Endothelial cell (in vitro differentiated cells): ENCODE results near the gene FKBP4. TPM values are rescaled to one million over a fixed set of nuclear protein-coding genes. Genes with fewer than 3 reads are reported as not detected.

ENCODE experiments used
- DNase-seq: peaks from one replicate; pipeline ENCODE4 v3.0.0; 2021; ENCODE audit warnings: low spot score
- H3K27ac Mint-ChIP-seq: one replicate; pipeline ENCODE4 v1.8.0; 2021; ENCODE audit warnings: mixed read lengths, inconsistent platforms; ENCODE audit not compliant: unreplicated experiment
- H3K27me3 Mint-ChIP-seq: one replicate; pipeline ENCODE4 v1.8.0; 2021; ENCODE audit warnings: mild to moderate bottlenecking, moderate library complexity, mixed read lengths, inconsistent platforms; ENCODE audit not compliant: unreplicated experiment
- H3K36me3 Mint-ChIP-seq: one replicate; pipeline ENCODE4 v1.8.0; 2021; ENCODE audit warnings: mild to moderate bottlenecking, low read depth, mixed read lengths, inconsistent platforms; ENCODE audit not compliant: unreplicated experiment
- H3K4me1 Mint-ChIP-seq: one replicate; pipeline ENCODE4 v1.8.0; 2021; ENCODE audit warnings: mild to moderate bottlenecking, mixed read lengths, inconsistent platforms; ENCODE audit not compliant: unreplicated experiment
- H3K4me3 Mint-ChIP-seq: one replicate; pipeline ENCODE4 v1.8.0; 2021; ENCODE audit warnings: mild to moderate bottlenecking, mixed read lengths, inconsistent platforms; ENCODE audit not compliant: unreplicated experiment
- H3K9me3 Mint-ChIP-seq: one replicate; pipeline ENCODE4 v1.8.0; 2021; ENCODE audit warnings: mixed read lengths, inconsistent platforms; ENCODE audit not compliant: unreplicated experiment
- total RNA-seq: library from RNA; stranded (reverse); fragmentation: NEBNext Ultra II Directional; extraction: Animal tissue kit (Norgen Biotek cat#: 25700); gene quantifications from one replicate; pipeline ENCODE4 v1.2.1, GENCODE V29; 2021; ENCODE audit not compliant: unreplicated experiment
- TF ChIP-seq, protein P1 (sequence below): fragments of 200-600 bp; sonication (generic); IDR thresholded peaks from one replicate; pipeline ENCODE4 v1.5.0; 2021; ENCODE audit warnings: antibody characterized with exemption; ENCODE audit not compliant: unreplicated experiment

FKBP4 gene
- total RNA-seq, 1 donor from 2014 or later = 39.6 TPM

DNA sequence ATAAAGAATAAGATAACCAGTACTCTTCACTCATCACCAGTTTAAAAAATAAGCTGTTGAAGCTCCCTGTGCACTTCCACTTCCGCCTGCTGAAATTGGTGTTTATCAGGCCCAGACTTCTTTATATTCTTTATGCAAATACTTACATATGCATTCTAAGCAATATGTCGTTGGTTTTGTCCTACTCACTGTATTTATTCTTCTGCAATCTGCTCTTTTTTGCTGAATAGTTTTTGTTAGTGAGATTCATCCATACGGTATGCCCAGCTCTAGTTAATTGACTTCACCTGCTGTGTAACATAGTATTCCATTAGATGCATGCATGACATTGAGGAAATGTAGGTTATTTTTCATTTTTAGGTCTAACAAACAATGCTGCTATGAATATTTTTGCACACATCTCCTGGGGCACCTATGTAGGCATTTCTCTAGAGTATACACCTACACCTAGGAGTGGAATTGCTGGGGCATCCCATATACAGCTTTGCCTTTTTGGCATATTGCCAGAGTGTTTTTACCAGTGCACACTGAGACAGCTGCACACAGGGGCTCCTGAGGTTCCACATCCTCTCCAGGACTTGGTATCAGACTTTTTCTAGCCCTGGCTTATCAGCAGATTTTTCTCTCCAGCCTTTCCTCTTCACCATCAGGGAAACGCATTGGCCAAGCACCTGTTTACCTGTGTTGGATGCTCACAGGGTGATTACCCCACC is 41.1 kb downstream of the FKBP4 start:
- no peak for DNase-seq
- H3K36me3 Mint-ChIP-seq = peaks cover 4% of the 10 kb centered on the region
- peaks cover 5% of the 10 kb centered on the region for H3K27me3 Mint-ChIP-seq
- no peak overlapping the region for H3K4me3 Mint-ChIP-seq
- TF ChIP-seq, protein P1, sequence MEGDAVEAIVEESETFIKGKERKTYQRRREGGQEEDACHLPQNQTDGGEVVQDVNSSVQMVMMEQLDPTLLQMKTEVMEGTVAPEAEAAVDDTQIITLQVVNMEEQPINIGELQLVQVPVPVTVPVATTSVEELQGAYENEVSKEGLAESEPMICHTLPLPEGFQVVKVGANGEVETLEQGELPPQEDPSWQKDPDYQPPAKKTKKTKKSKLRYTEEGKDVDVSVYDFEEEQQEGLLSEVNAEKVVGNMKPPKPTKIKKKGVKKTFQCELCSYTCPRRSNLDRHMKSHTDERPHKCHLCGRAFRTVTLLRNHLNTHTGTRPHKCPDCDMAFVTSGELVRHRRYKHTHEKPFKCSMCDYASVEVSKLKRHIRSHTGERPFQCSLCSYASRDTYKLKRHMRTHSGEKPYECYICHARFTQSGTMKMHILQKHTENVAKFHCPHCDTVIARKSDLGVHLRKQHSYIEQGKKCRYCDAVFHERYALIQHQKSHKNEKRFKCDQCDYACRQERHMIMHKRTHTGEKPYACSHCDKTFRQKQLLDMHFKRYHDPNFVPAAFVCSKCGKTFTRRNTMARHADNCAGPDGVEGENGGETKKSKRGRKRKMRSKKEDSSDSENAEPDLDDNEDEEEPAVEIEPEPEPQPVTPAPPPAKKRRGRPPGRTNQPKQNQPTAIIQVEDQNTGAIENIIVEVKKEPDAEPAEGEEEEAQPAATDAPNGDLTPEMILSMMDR = no peak
- H3K27ac Mint-ChIP-seq = no peak overlapping the region
- H3K9me3 Mint-ChIP-seq = no peaks in the 10 kb centered on the region
- peaks cover 13% of the 10 kb centered on the region for H3K4me1 Mint-ChIP-seq

DNA sequence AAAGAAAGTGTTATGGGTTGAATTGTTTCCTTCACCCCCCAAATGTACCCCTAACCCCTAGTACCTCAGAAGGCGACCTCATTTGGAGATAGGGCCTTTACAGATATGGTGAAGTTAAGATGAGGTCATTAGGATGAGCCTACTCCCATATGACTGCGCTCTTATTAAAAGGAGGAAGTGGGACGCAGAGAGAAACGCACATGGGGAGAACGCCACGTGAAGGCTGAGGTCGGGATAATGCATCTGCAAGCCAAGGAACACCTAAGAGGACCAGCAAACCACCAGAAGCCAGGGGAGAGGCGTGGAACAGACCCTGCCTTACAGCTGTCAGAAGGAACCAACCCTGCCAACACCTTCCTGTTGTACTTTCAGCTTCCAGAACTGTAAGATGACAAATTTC is 41.8 kb downstream of the FKBP4 start:
- peaks cover 4% of the 10 kb centered on the region for H3K36me3 Mint-ChIP-seq
- DNase-seq = no peak
- H3K4me3 Mint-ChIP-seq = peak overlapping the region; percentile 23
- no peaks in the 10 kb centered on the region for H3K9me3 Mint-ChIP-seq
- TF ChIP-seq, protein P1 = no peak
- H3K27me3 Mint-ChIP-seq = peaks cover 5% of the 10 kb centered on the region
- H3K4me1 Mint-ChIP-seq = peaks cover 13% of the 10 kb centered on the region
- H3K27ac Mint-ChIP-seq = no peak overlapping the region

DNA sequence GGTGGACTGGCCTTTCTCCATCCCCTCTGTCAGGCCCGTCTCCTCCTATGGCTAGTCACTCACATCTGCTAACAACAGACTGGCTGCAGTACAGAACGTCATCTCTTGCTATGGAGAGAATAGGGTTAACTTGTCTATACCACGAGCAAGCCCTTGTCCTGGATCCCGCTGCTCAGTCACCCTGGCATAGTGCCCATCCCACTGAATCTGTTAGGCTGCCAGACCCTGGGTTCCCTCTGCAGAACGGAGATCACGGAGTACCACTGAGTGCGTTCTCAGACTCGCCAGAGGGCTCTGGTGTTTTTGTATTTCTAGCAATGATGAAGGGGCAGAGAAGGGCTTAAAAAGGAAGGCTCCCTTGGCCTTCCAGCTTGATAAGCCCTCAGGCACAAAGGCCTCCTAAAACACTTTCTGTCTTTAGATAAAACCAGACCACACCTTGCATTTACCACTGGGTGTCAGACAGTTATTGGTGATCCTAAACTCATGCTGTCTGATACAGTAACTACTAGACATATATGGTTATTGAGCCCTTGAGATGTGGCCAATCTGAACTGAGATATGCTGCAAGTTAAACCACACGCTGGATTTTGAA is 46.4 kb downstream of the FKBP4 start:
- DNase-seq = no peak
- TF ChIP-seq, protein P1 = no peak
- Mint-ChIP-seq H3K27me3 (no peaks in the 10 kb centered on the region), H3K9me3 (no peaks in the 10 kb centered on the region), H3K4me1 (peaks cover 10% of the 10 kb centered on the region), H3K27ac (no peak overlapping the region), H3K36me3 (no peaks in the 10 kb centered on the region), H3K4me3 (no peak overlapping the region)

DNA sequence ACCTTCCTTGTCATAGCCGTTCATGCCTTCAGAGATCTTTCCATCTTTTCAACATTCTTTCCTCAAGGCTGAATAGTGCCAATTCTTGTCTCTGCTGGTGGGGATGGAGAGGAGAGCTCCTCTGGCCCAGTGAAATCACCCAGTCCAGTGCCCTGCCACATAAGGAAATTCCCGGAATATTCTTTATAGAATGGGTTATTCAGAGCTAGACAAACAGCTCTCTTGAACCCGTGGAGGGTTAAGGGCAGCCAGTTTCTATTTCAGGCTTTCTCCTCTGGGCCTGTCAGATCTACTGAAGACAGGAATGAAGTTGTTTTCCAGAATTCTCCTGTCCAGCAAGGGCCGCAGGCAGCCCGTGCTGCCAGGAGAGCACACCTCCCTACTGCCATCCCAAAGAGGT is 48.2 kb downstream of the FKBP4 start:
- Mint-ChIP-seq H3K27ac (no peak overlapping the region), H3K4me1 (peaks cover 16% of the 10 kb centered on the region)

More for the DNA sequence above, 48.2 kb downstream of the FKBP4 start:
- Mint-ChIP-seq H3K36me3 (no peaks in the 10 kb centered on the region), H3K27me3 (peaks cover 1% of the 10 kb centered on the region), H3K4me3 (no peak overlapping the region), H3K9me3 (no peaks in the 10 kb centered on the region)
- DNase-seq = no peak
- TF ChIP-seq, protein P1 = no peak
